Kidney (tissue), 14 donors: ENCODE results near the gene DCAF5. TPM values are rescaled to one million over a fixed set of nuclear protein-coding genes. Genes with fewer than 3 reads are reported as not detected.
"Not testable (repeated sequence)": the region's sequence is repeated elsewhere in the genome, so short reads cannot be mapped to it uniquely, and the experiment has no call there.

Experiments
- DNase-seq, 5 donors: peaks; one replicate each; pipeline ENCODE4 v3.0.0-alpha.2; 2013 to 2020
- FAIRE-seq: peaks from 2 replicates; lab custom pipeline; 2012; peaks lifted over from hg19 to GRCh38; lab: Jason Lieb, UNC
- H3K27ac ChIP-seq, 2 donors: one replicate each; pipeline ENCODE4 v1.7.0; 2013; ENCODE audit warnings: low read depth in 2 of 2, low read length in 2 of 2, inconsistent platforms in 1 of 2
- H3K27me3 ChIP-seq: one replicate; pipeline ENCODE4 v1.7.1; 2013; ENCODE audit warnings: low read length, inconsistent platforms; ENCODE audit not compliant: control insufficient read depth, insufficient read depth
- H3K36me3 ChIP-seq, 3 donors: one replicate each; pipeline versions ENCODE4 v1.7.0 to v1.7.1; 2013; ENCODE audit warnings: low read length in 3 of 3, control low read depth in 1 of 3, inconsistent platforms in 1 of 3; ENCODE audit not compliant: insufficient read depth in 3 of 3, control insufficient read depth in 2 of 3
- H3K4me1 ChIP-seq, 3 donors: one replicate each; pipeline versions ENCODE4 v1.7.0 to v1.7.1; 2013; ENCODE audit warnings: low read length in 3 of 3, inconsistent platforms in 1 of 3, low read depth in 1 of 3; ENCODE audit not compliant: control insufficient read depth in 2 of 3, insufficient read depth in 2 of 3
- H3K4me3 ChIP-seq, 3 donors: one replicate each; pipeline versions ENCODE4 v1.7.0 to v1.8.1; 2013; ENCODE audit warnings: low read length in 3 of 3, control low read depth in 1 of 3, inconsistent platforms in 1 of 3
- H3K9ac ChIP-seq, 3 donors: one replicate each; pipeline versions ENCODE4 v1.7.0 to v1.7.1; 2013; ENCODE audit warnings: low read length in 3 of 3, control low read depth in 1 of 3, inconsistent platforms in 1 of 3
- H3K9me3 ChIP-seq, 3 donors: one replicate each; pipeline versions ENCODE4 v1.7.0 to v1.7.1; 2013; ENCODE audit warnings: low read length in 3 of 3, control low read depth in 1 of 3, inconsistent platforms in 1 of 3; ENCODE audit not compliant: control insufficient read depth in 2 of 3, insufficient read depth in 1 of 3
- intact Hi-C: fragments of 100-400 bp; cut with DNase I; formaldehyde crosslinking; loops from one replicate; pipeline ENCODE4 v1.11.1; 2022
- polyA plus RNA-seq: library from polyadenylated mRNA; stranded (reverse); fragments of 350-450 nt; fragmentation: Illumina TruSeq; extraction: RNeasy Lipid Tissue Mini Kit (QIAGEN cat#74804); gene quantifications from one replicate; pipeline ENCODE4 v1.2.3, GENCODE V29; 2014; ENCODE audit warnings: low read depth, low replicate concordance; ENCODE audit not compliant: insufficient read depth
- total RNA-seq: library from RNA; stranded (reverse); fragmentation: NEBNext Ultra II Directional; extraction: Animal tissue kit (Norgen Biotek cat#: 25700); gene quantifications from one replicate; pipeline ENCODE4 v1.2.1, GENCODE V29; 2021
- TF ChIP-seq, protein P1 (sequence below): IDR thresholded peaks from 3 replicates; pipeline ENCODE4 v1.5.1; 2012; ENCODE audit warnings: mild to moderate bottlenecking, moderate library complexity, borderline replicate concordance; ENCODE audit not compliant: insufficient read depth; ENCODE audit errors: extremely low read depth
- donor health status: control.
- donor health status: control.
- donor health status: control.
- donor health status: control.
- donor health status: control.
- donor health status: DM: yes; HTN: yes; CAD: no.
- donor health status: Normal renal cell carcinoma (clear cell type).

The DCAF5 gene
- total and polyA plus RNA-seq, 2 donors from 2014 or later: 17.3 to 51.0 TPM

- H3K4me3 ChIP-seq: no peak overlapping the region
- H3K27ac ChIP-seq: no peak overlapping the region
- no peaks in the 10 kb centered on the region for H3K4me1 ChIP-seq
- no peaks in the 10 kb centered on the region for H3K27me3 ChIP-seq
- TF ChIP-seq, protein P1, sequence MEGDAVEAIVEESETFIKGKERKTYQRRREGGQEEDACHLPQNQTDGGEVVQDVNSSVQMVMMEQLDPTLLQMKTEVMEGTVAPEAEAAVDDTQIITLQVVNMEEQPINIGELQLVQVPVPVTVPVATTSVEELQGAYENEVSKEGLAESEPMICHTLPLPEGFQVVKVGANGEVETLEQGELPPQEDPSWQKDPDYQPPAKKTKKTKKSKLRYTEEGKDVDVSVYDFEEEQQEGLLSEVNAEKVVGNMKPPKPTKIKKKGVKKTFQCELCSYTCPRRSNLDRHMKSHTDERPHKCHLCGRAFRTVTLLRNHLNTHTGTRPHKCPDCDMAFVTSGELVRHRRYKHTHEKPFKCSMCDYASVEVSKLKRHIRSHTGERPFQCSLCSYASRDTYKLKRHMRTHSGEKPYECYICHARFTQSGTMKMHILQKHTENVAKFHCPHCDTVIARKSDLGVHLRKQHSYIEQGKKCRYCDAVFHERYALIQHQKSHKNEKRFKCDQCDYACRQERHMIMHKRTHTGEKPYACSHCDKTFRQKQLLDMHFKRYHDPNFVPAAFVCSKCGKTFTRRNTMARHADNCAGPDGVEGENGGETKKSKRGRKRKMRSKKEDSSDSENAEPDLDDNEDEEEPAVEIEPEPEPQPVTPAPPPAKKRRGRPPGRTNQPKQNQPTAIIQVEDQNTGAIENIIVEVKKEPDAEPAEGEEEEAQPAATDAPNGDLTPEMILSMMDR: no peak
- no peaks in the 10 kb centered on the region for H3K36me3 ChIP-seq
- FAIRE-seq: no peak
- H3K9ac ChIP-seq: no peak overlapping the region
- no peak for DNase-seq
- H3K9me3 ChIP-seq: no peaks in the 10 kb centered on the region
- intact Hi-C loops: no loop called here
Measured at GRCh38 chr14:69181491-69181890, 28.6 kb upstream of the DCAF5 start.

DNA sequence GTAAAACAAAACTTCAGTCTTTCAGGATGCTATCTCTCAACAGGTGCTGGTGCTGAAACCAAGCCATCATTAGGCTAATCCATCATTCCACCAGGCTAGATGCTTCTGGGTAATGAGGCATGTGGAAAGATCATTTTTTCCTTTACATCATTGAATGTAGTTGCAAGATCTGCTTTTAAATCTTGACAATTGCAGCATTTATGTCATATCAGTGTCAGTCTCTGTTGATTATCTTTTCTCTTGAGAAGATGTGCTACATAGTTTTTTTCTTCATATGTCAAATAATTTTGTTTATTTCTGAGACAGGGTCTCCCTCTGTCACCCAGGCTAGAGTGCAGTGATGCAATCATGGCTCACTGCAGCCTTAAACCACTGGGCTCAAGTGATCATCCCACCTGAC lies 22.2 kb upstream of the DCAF5 start:
- intact Hi-C loops: no loop called here
- Histone ChIP-seq H3K9ac (no peak overlapping the region), H3K4me1 (no peaks in the 10 kb centered on the region), H3K4me3 (no peak overlapping the region), H3K9me3 (no peaks in the 10 kb centered on the region), H3K27ac (no peak overlapping the region), H3K27me3 (no peaks in the 10 kb centered on the region), H3K36me3 (no peaks in the 10 kb centered on the region)
- DNase-seq (no peak), FAIRE-seq (no peak)
- TF ChIP-seq, protein P1: no peak

GRCh38 chr14:69171569-69171968 lies 18.6 kb upstream of the DCAF5 start:
- Histone ChIP-seq H3K4me3 (no peak overlapping the region), H3K36me3 (no peaks in the 10 kb centered on the region), H3K27ac (no peak overlapping the region), H3K27me3 (no peaks in the 10 kb centered on the region), H3K4me1 (no peaks in the 10 kb centered on the region), H3K9me3 (no peaks in the 10 kb centered on the region), H3K9ac (no peak overlapping the region)
- FAIRE-seq: no peak
- TF ChIP-seq, protein P1: no peak
- DNase-seq: no peak
- intact Hi-C loops: no loop called here

- TF ChIP-seq, protein P1: no peak
- Histone ChIP-seq H3K27ac (no peak overlapping the region), H3K4me1 (no peaks in the 10 kb centered on the region), H3K9me3 (no peaks in the 10 kb centered on the region), H3K4me3 (no peak overlapping the region), H3K36me3 (no peaks in the 10 kb centered on the region), H3K27me3 (no peaks in the 10 kb centered on the region), H3K9ac (no peak overlapping the region)
- intact Hi-C loops: no loop called here
- FAIRE-seq (no peak), DNase-seq (no peak)
Measured at GRCh38 chr14:69170839-69171238, 17.9 kb upstream of the DCAF5 start.

DNA sequence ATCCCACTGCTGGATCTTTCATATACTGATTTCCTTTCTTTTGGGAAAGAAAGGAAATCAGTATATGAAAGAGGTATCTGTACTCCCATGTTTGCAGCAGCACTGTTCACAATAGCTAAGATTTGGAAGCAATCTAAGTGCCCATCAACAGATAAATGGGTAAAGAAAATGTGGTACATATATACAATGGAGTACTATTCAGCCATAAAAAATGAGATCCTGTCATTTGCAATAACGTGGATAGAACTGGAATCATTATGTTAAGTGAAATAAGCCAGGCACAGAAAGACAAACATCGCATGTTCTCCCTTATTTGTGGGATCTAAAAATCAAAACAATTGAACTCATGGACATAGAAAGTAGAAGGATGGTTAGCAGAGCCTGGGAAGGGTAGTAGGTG lies 12.9 kb upstream of the DCAF5 start:
- H3K9me3 ChIP-seq, DNase-seq, H3K27ac ChIP-seq, H3K4me1 ChIP-seq, intact Hi-C loops, FAIRE-seq, H3K27me3 ChIP-seq, H3K9ac ChIP-seq, H3K36me3 ChIP-seq, H3K4me3 ChIP-seq: not testable (repeated sequence)
